ENCODE measurements around the gene AGPAT3.

AGPAT3 gene

GRCh38 chr21:43849532-43850299 lies 15.3 kb upstream of the AGPAT3 start:
- H3K4me1 Mint-ChIP-seq, result peaks cover 2% of the 10 kb centered on the region
- no peaks in the 10 kb centered on the region for H3K27me3 Mint-ChIP-seq
- peak overlapping the region; percentile 38 for H3K27ac Mint-ChIP-seq
- no peaks in the 10 kb centered on the region for H3K9me3 Mint-ChIP-seq
- H3K4me3 Mint-ChIP-seq, result no peak overlapping the region
- H3K36me3 Mint-ChIP-seq, result no peaks in the 10 kb centered on the region

- H3K4me3 Mint-ChIP-seq, result no peak overlapping the region
These were observed 14.2 kb upstream of the AGPAT3 start for GRCh38 chr21:43850728-43851295.

GRCh38 chr21:43851593-43851992 lies 13.4 kb upstream of the AGPAT3 start:
- Mint-ChIP-seq H3K9me3 (no peaks in the 10 kb centered on the region), H3K27me3 (no peaks in the 10 kb centered on the region), H3K4me3 (no peak overlapping the region), H3K27ac (no peak overlapping the region), H3K36me3 (no peaks in the 10 kb centered on the region), H3K4me1 (no peaks in the 10 kb centered on the region)

More at GRCh38 chr21:43850728-43851295, 14.2 kb upstream of the AGPAT3 start:
- no peaks in the 10 kb centered on the region for H3K4me1 Mint-ChIP-seq
- H3K27ac Mint-ChIP-seq, result no peak overlapping the region
- H3K27me3 Mint-ChIP-seq, result no peaks in the 10 kb centered on the region
- H3K9me3 Mint-ChIP-seq, result no peaks in the 10 kb centered on the region
- H3K36me3 Mint-ChIP-seq, result no peaks in the 10 kb centered on the region

- Mint-ChIP-seq H3K27ac (no peak overlapping the region), H3K4me1 (no peaks in the 10 kb centered on the region), H3K9me3 (no peaks in the 10 kb centered on the region), H3K36me3 (no peaks in the 10 kb centered on the region), H3K27me3 (no peaks in the 10 kb centered on the region), H3K4me3 (no peak overlapping the region)
These were observed 10.9 kb upstream of the AGPAT3 start for GRCh38 chr21:43853851-43854772.

GRCh38 chr21:43854773-43855633 lies 10.0 kb upstream of the AGPAT3 start:
- Mint-ChIP-seq H3K27me3 (no peaks in the 10 kb centered on the region), H3K4me3 (no peak overlapping the region), H3K4me1 (no peaks in the 10 kb centered on the region), H3K36me3 (no peaks in the 10 kb centered on the region), H3K27ac (no peak overlapping the region), H3K9me3 (no peaks in the 10 kb centered on the region)

GRCh38 chr21:43855955-43856354 lies 9.1 kb upstream of the AGPAT3 start:
- Mint-ChIP-seq H3K4me1 (no peaks in the 10 kb centered on the region), H3K4me3 (no peak overlapping the region), H3K9me3 (no peaks in the 10 kb centered on the region), H3K36me3 (no peaks in the 10 kb centered on the region), H3K27ac (no peak overlapping the region), H3K27me3 (no peaks in the 10 kb centered on the region)

GRCh38 chr21:43858806-43859648 lies 6.0 kb upstream of the AGPAT3 start:
- Mint-ChIP-seq H3K9me3 (no peaks in the 10 kb centered on the region), H3K27me3 (no peaks in the 10 kb centered on the region), H3K27ac (no peak overlapping the region), H3K36me3 (no peaks in the 10 kb centered on the region), H3K4me1 (peaks cover 3% of the 10 kb centered on the region), H3K4me3 (no peak overlapping the region)

- Mint-ChIP-seq H3K4me1 (peaks cover 3% of the 10 kb centered on the region), H3K27ac (no peak overlapping the region), H3K4me3 (no peak overlapping the region), H3K9me3 (no peaks in the 10 kb centered on the region), H3K27me3 (no peaks in the 10 kb centered on the region), H3K36me3 (no peaks in the 10 kb centered on the region)
These were observed 5.2 kb upstream of the AGPAT3 start for GRCh38 chr21:43859747-43860214.

- Mint-ChIP-seq H3K27ac (no peak overlapping the region), H3K4me3 (no peak overlapping the region), H3K27me3 (no peaks in the 10 kb centered on the region), H3K36me3 (no peaks in the 10 kb centered on the region), H3K9me3 (no peaks in the 10 kb centered on the region), H3K4me1 (peaks cover 8% of the 10 kb centered on the region)
These were observed 3.3 kb upstream of the AGPAT3 start for GRCh38 chr21:43861706-43862105.

GRCh38 chr21:43864313-43864961 lies 586 bp upstream of the AGPAT3 start:
- peaks cover 34% of the 10 kb centered on the region for H3K4me1 Mint-ChIP-seq
- no peak overlapping the region for H3K4me3 Mint-ChIP-seq
- no peak overlapping the region for H3K27ac Mint-ChIP-seq
- H3K27me3 Mint-ChIP-seq, result no peaks in the 10 kb centered on the region
- no peaks in the 10 kb centered on the region for H3K9me3 Mint-ChIP-seq
- peaks cover 4% of the 10 kb centered on the region for H3K36me3 Mint-ChIP-seq

GRCh38 chr21:43865540-43866259 lies 677 bp downstream of the AGPAT3 start:
- no peaks in the 10 kb centered on the region for H3K27me3 Mint-ChIP-seq
- peaks cover 35% of the 10 kb centered on the region for H3K4me1 Mint-ChIP-seq
- H3K36me3 Mint-ChIP-seq, result peaks cover 4% of the 10 kb centered on the region
- H3K4me3 Mint-ChIP-seq, result peak overlapping the region; percentile 88
- H3K27ac Mint-ChIP-seq, result peak overlapping the region; percentile 89
- no peaks in the 10 kb centered on the region for H3K9me3 Mint-ChIP-seq

- peaks cover 7% of the 10 kb centered on the region for H3K36me3 Mint-ChIP-seq
- H3K4me1 Mint-ChIP-seq, result peaks cover 41% of the 10 kb centered on the region
These were observed 1.2 kb downstream of the AGPAT3 start for GRCh38 chr21:43866260-43866629.

GRCh38 chr21:43866659-43867331 lies 1.8 kb downstream of the AGPAT3 start:
- Mint-ChIP-seq H3K9me3 (no peaks in the 10 kb centered on the region), H3K27ac (peak overlapping the region; percentile 89), H3K4me1 (peaks cover 46% of the 10 kb centered on the region)

More at GRCh38 chr21:43866260-43866629, 1.2 kb downstream of the AGPAT3 start:
- Mint-ChIP-seq H3K9me3 (no peaks in the 10 kb centered on the region), H3K27ac (peak overlapping the region; percentile 89), H3K4me3 (peak overlapping the region; percentile 88), H3K27me3 (no peaks in the 10 kb centered on the region)

More at GRCh38 chr21:43866659-43867331, 1.8 kb downstream of the AGPAT3 start:
- Mint-ChIP-seq H3K27me3 (no peaks in the 10 kb centered on the region), H3K36me3 (peaks cover 7% of the 10 kb centered on the region), H3K4me3 (peak overlapping the region; percentile 88)
